Measurements from ENCODE around the gene PRSS58. TPM values are rescaled to one million over a fixed set of nuclear protein-coding genes. Genes with fewer than 3 reads are reported as not detected.

Gene PRSS58
- total RNA-seq (2022; extraction: Qiagen RNA extraction; ENCODE audit: low read depth), result not detected in 5 replicates

GRCh38 chr7:142257958-142258357, at the start of gene PRSS58:
Gene PRSS58, minus strand, starts transcription at chr7:142258058. Its CDS starts 351 bp downstream, at chr7:142257707.

Other genes starting within 250 kb of the PRSS58 start
- 0.01 TPM in 1 of 5 replicates, not detected in the others for gene MGAM2, start 146.3 kb downstream of the PRSS58 start, total RNA-seq (2022; extraction: Qiagen RNA extraction; ENCODE audit: low read depth)

Data from A549 treated with DMSO at 1 μM for 4 hours (cell line).